IMR-90 (cell line): Measurements from ENCODE around the gene ANKRD11. TPM values are rescaled to one million over a fixed set of nuclear protein-coding genes. Genes with fewer than 3 reads are reported as not detected.

Experiments
- ATAC-seq: fragments of 200-7000 bp; cut with Tn5 transposase; 2 replicates; pipeline ENCODE4 v1.9.1; 2020; ENCODE audit warnings: low read depth, mild to moderate bottlenecking, moderate library complexity
- BruUV-seq: library from RNA; stranded (reverse); fragments of 400-500 nt; replicated peaks from 2 replicates; lab custom pipeline; 2021; lab: Mats Ljungman, UMichigan
- CTCF ChIA-PET: fragments of 300-600 bp; formaldehyde crosslinking; extraction: SDS; loops from one replicate; lab custom pipeline; 2021; ENCODE audit warnings: antibody characterized with exemption; lab: Yijun Ruan, JAX
- POLR2A ChIA-PET: fragments of 300-600 bp; sonication (Branson Sonifier 250); formaldehyde crosslinking; loops from one replicate; lab custom pipeline; 2022; ENCODE audit warnings: antibody characterized with exemption; ENCODE audit not compliant: unreplicated experiment; lab: Charles Lee
- DNase-seq: peaks from one replicate; pipeline ENCODE4 v3.0.0; 2013
- H2AFZ ChIP-seq: replicated peaks from 2 replicates; pipeline ENCODE3; 2013; ENCODE audit warnings: low read length, mild to moderate bottlenecking; ENCODE audit not compliant: poor library complexity
- H2AK5ac ChIP-seq: 2 replicates; pipeline ENCODE4 v1.6.1; 2013; ENCODE audit warnings: low read depth, low read length, inconsistent platforms
- H2AK9ac ChIP-seq: replicated peaks from 2 replicates; pipeline ENCODE3; 2013; ENCODE audit warnings: mild to moderate bottlenecking, low read depth, low read length, moderate library complexity; ENCODE audit not compliant: poor library complexity
- H2BK120ac ChIP-seq: 2 replicates; pipeline ENCODE4 v1.6.1; 2013; ENCODE audit warnings: low read depth, low read length, inconsistent platforms
- H2BK15ac ChIP-seq: 3 replicates; pipeline ENCODE4 v1.6.1; 2013; ENCODE audit warnings: low read depth, low read length, inconsistent platforms
- H2BK20ac ChIP-seq: 2 replicates; pipeline ENCODE4 v1.6.1; 2013; ENCODE audit warnings: low read depth, mild to moderate bottlenecking, inconsistent platforms, low read length, moderate library complexity
- H2BK5ac ChIP-seq: 2 replicates; pipeline ENCODE4 v1.6.1; 2013; ENCODE audit warnings: mild to moderate bottlenecking, low read depth, low read length, inconsistent platforms; ENCODE audit not compliant: poor library complexity, severe bottlenecking
- H3K14ac ChIP-seq: replicated peaks from 2 replicates; pipeline ENCODE4 v1.6.1; 2013; ENCODE audit warnings: low read depth, low read length, inconsistent platforms
- H3K18ac ChIP-seq: 2 replicates; pipeline ENCODE4 v1.6.1; 2013; ENCODE audit warnings: low read depth, low read length, control low read depth
- H3K23ac ChIP-seq: 2 replicates; pipeline ENCODE4 v1.6.1; 2013; ENCODE audit warnings: low read depth, low read length, inconsistent platforms
- H3K27ac ChIP-seq: 2 replicates; pipeline ENCODE4 v1.5.1; 2013; ENCODE audit warnings: mild to moderate bottlenecking, control low read depth, low read length; ENCODE audit not compliant: insufficient read depth
- H3K27me3 ChIP-seq: 2 replicates; pipeline ENCODE4 v1.6.1; 2013; ENCODE audit warnings: low read length; ENCODE audit not compliant: control insufficient read depth, insufficient read depth
- H3K36me3 ChIP-seq: 2 replicates; pipeline ENCODE4 v1.6.1; 2013; ENCODE audit warnings: low read length, mixed read lengths; ENCODE audit not compliant: control insufficient read depth, insufficient read depth
- H3K4ac ChIP-seq: 2 replicates; pipeline ENCODE4 v1.6.1; 2013; ENCODE audit warnings: low read depth, low read length, inconsistent platforms
- H3K4me1 ChIP-seq: 2 replicates; pipeline ENCODE4 v1.6.1; 2013; ENCODE audit warnings: low read length, mixed read lengths; ENCODE audit not compliant: control insufficient read depth, insufficient read depth
- H3K4me2 ChIP-seq: 2 replicates; pipeline ENCODE4 v1.6.1; 2013; ENCODE audit warnings: low read depth, mild to moderate bottlenecking, control low read depth, low read length, moderate library complexity
- H3K4me3 ChIP-seq: 2 replicates; pipeline ENCODE4 v1.5.1; 2013; ENCODE audit warnings: low read depth, mild to moderate bottlenecking, control low read depth, low read length, moderate library complexity; ENCODE audit not compliant: insufficient read depth
- H3K56ac ChIP-seq: 2 replicates; pipeline ENCODE4 v1.6.1; 2013; ENCODE audit warnings: low read length, inconsistent platforms; ENCODE audit not compliant: insufficient read depth; ENCODE audit errors: extremely low read depth
- H3K79me1 ChIP-seq, 2 experiments: 2 replicates each; pipeline ENCODE4 v1.6.1; 2013; ENCODE audit warnings: low read length in 2 of 2, inconsistent platforms in 1 of 2, low read depth in 1 of 2
- H3K9ac ChIP-seq: 2 replicates; pipeline ENCODE4 v1.6.1; 2013; ENCODE audit warnings: low read depth, low read length, control low read depth
- H3K9me1 ChIP-seq: 2 replicates; pipeline ENCODE4 v1.6.1; 2013; ENCODE audit warnings: low read length, inconsistent platforms; ENCODE audit not compliant: insufficient read depth
- H3K9me3 ChIP-seq: 2 replicates; pipeline ENCODE4 v1.6.1; 2013; ENCODE audit warnings: low read length; ENCODE audit not compliant: control insufficient read depth, insufficient read depth
- H4K20me1 ChIP-seq: 2 replicates; pipeline ENCODE4 v1.6.1; 2013; ENCODE audit warnings: low read length, inconsistent platforms; ENCODE audit not compliant: insufficient read depth
- H4K5ac ChIP-seq: 2 replicates; pipeline ENCODE4 v1.6.1; 2013; ENCODE audit warnings: mild to moderate bottlenecking, low read depth, low read length, control low read depth
- H4K8ac ChIP-seq, 2 experiments: 2 replicates each; pipeline ENCODE4 v1.6.1; 2013; ENCODE audit warnings: low read depth in 2 of 2, low read length in 2 of 2, control low read depth in 1 of 2, inconsistent platforms in 1 of 2
- H4K91ac ChIP-seq: 2 replicates; pipeline ENCODE4 v1.6.1; 2013; ENCODE audit warnings: low read depth, low read length, inconsistent platforms; ENCODE audit not compliant: insufficient read depth
- CEBPB ChIP-seq: IDR thresholded peaks from 2 replicates; pipeline ENCODE4 v1.6.1; 2012; ENCODE audit warnings: low read depth, low read length, improper control_type of control experiment
- CHD1 ChIP-seq: IDR thresholded peaks from 2 replicates; pipeline ENCODE4 v1.6.1; 2012; ENCODE audit warnings: low read depth, low read length, improper control_type of control experiment
- FOS ChIP-seq: fragments of 150-350 bp; IDR thresholded peaks from 2 replicates; pipeline ENCODE4 v1.6.1; 2016; ENCODE audit warnings: low read depth, low read length
- SMC3 ChIP-seq: fragments of 150-350 bp; IDR thresholded peaks from 2 replicates; pipeline ENCODE4 v1.6.1; 2016; ENCODE audit warnings: low read depth, mild to moderate bottlenecking, antibody characterized with exemption, low read length, moderate library complexity
- USF2 ChIP-seq: fragments of 150-350 bp; IDR thresholded peaks from 2 replicates; pipeline ENCODE4 v1.6.1; 2017; ENCODE audit warnings: mild to moderate bottlenecking, antibody characterized with exemption, low read length, low read depth
- WGBS, 2 experiments: methylation state at CpG; one replicate each; pipeline versions ENCODE4 v1.1.5 to v1.1.7; 2013; ENCODE audit warnings: missing lambda C conversion rate in 2 of 2; ENCODE audit not compliant: insufficient read length in 1 of 2; ENCODE audit errors: extremely low coverage in 2 of 2; 5-methylcytosine and 5-hydroxymethylcytosine counted together
- dilution Hi-C: fragments of 300-500 bp; cut with HindIII; formaldehyde crosslinking; loops from one replicate; pipeline ENCODE4 v1.14.3; 2018; ENCODE audit warnings: low sequenced_read_pairs; ENCODE audit not compliant: unreplicated experiment
- in situ Hi-C: fragments of 300-500 bp; cut with MboI; formaldehyde crosslinking; loops from 3 replicates; pipeline ENCODE4 v1.14.3; 2019; ENCODE audit warnings: low sequenced_read_pairs, inconsistent platforms, mixed read lengths
- intact Hi-C: fragments of 100-400 bp; cut with micrococcal nuclease; formaldehyde crosslinking; loops from 2 replicates; pipeline ENCODE4 v1.10.0; 2022
- polyA plus RNA-seq, 3 experiments: library from polyadenylated mRNA; depleted of rRNA; stranded (reverse); fragments of >200 nt; gene quantifications; 2 replicates each; pipeline ENCODE4 v1.2.3, GENCODE V29; 2012; ENCODE audit warnings: low replicate concordance in 1 of 3
- total RNA-seq: library from RNA; depleted of rRNA; stranded (reverse); fragments of >200 nt; gene quantifications from 2 replicates; pipeline ENCODE4 v1.2.3, GENCODE V29; 2012

ANKRD11 gene
- total and polyA plus RNA-seq, 2 of the 4 experiments (the other 2 are of a cell fraction): 46.8 to 71.9 TPM

GRCh38 chr16:89311636-89312035 lies 178.7 kb downstream of the ANKRD11 start:
- Histone ChIP-seq H4K20me1 (peaks cover 93% of the 10 kb centered on the region), H3K14ac (no peak overlapping the region), H3K56ac (no peak overlapping the region), H3K27me3 (no peaks in the 10 kb centered on the region), H2AFZ (no peak overlapping the region), H3K9ac (no peak overlapping the region), H3K9me3 (no peaks in the 10 kb centered on the region), H2BK15ac (no peak overlapping the region), H3K79me1 (peaks cover 38 to 98% of the 10 kb centered on the region in 2 experiments), H3K9me1 (peaks cover 61% of the 10 kb centered on the region), H3K27ac (no peak overlapping the region), H3K4ac (no peak overlapping the region), H3K36me3 (peaks cover 37% of the 10 kb centered on the region), H2BK20ac (no peak overlapping the region), H4K91ac (no peak overlapping the region), H3K4me3 (no peak overlapping the region), H2AK9ac (no peak overlapping the region), H2BK5ac (no peak overlapping the region), H2AK5ac (no peak overlapping the region), H3K23ac (no peak overlapping the region), H4K8ac (no peak overlapping the region), H2BK120ac (no peak overlapping the region), H4K5ac (no peak overlapping the region), H3K18ac (no peak overlapping the region), H3K4me2 (no peak overlapping the region), H3K4me1 (peaks cover 17% of the 10 kb centered on the region)
- ChIA-PET CTCF (no interaction called here), POLR2A (no interaction called here)
- WGBS, 2 experiments: no CpG with 5 or more reads among the region's 6 CpGs
- TF ChIP-seq CHD1: no peak
- TF ChIP-seq SMC3: no peak
- TF ChIP-seq USF2: no peak
- TF ChIP-seq FOS: no peak
- no peak for TF ChIP-seq CEBPB
- ATAC-seq (no peak), DNase-seq (no peak)
- intact Hi-C loops: no loop called here
- in situ Hi-C loops: no loop called here
- dilution Hi-C loops: no loop called here
- no TSS peak for BruUV-seq
